HG02798 (cell line): ENCODE data around the gene COL23A1.
"Not testable (repeated sequence)": the region's sequence is repeated elsewhere in the genome, so short reads cannot be mapped to it uniquely, and the experiment has no call there.

Source experiments
- ATAC-seq: cut with Tn5 transposase; IDR thresholded peaks from one replicate; pipeline ENCODE4 v1.9.1; 2021; ENCODE audit warnings: mild to moderate bottlenecking; ENCODE audit not compliant: unreplicated experiment, poor library complexity

Gene COL23A1

DNA sequence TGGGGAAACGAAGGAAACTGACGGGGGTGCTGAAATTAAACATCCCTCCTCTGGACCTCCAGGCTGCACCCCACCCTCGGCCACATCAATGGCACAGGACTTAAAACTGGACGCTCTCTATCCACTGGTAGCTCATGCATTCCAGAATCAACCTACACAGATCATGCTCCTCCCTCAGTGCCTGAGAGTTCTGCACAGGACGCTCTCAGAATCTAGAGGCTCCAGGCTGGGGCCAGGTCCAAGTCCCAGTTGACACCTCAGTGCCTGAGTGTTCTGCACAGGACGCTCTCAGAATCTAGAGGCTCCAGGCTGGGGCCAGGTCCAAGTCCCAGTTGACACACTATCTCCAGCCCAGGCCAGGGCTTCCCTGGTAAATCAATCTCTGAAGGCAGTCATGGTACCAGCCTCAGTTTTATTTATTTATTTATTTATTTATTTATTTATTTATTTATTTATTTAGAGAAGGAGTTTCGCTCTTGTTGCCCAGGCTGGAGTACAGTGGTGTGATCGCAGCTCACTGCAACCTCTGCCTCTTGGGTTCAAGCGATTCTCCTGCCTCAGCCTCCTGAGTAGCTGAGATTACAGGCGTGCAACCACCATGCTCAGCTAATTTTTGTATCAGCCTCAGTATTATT, 103.2 kb downstream of the COL23A1 start:
- ATAC-seq = not testable (repeated sequence)

- ATAC-seq = no peak
Observed at GRCh38 chr5:178486239-178486641, 104.0 kb downstream of the COL23A1 start.

DNA sequence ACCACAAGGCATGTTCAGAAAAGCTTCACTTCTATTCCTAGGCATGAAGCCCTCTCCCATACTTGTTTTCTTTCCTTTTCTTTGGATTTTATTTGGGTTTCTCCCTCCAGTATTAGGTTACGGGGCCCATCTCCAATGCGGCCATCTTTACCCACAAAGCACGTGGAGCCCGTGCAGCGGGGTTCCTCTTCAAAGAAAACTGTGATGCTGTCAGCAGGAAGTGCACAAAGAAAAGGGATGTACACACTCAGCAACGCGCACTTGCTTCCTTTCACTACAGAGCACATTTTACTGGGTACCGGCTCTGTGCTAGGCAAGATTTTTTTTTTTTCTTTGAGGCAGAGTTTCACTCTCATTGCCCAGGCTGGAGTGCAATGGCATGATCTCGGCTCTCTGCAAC, 106.6 kb downstream of the COL23A1 start:
- ATAC-seq = no peak

DNA sequence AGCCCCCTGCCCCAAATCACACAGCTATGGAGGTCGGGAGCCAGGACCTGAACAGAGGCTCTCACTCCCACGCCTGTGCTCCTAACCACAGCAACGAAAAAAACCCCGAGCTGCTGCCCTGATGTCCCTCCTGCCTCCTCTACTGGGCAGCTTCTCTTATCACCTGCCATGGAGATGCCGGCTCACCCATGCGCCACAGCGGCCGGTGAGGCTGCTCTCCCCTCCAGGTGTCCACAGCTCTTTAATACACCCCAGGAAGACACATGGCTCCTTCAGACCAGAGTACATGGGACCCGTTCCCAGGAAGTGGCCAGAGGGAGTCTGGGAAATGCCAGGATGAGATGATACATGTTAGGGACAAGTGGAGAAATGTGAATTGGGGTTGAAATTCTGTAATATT, 110.9 kb downstream of the COL23A1 start:
- ATAC-seq = no peak

- no peak for ATAC-seq
Observed at GRCh38 chr5:178478370-178478769, 111.8 kb downstream of the COL23A1 start.

- no peak for ATAC-seq
Observed at GRCh38 chr5:178477802-178478201, 112.4 kb downstream of the COL23A1 start.

GRCh38 chr5:178476972-178477754, 113.0 kb downstream of the COL23A1 start:
- ATAC-seq = no peak

- ATAC-seq = no peak
Observed at GRCh38 chr5:178476531-178476930, 113.7 kb downstream of the COL23A1 start.

- ATAC-seq = no peak
Observed at GRCh38 chr5:178475422-178475821, 114.8 kb downstream of the COL23A1 start.

- ATAC-seq = no peak
Observed at GRCh38 chr5:178474562-178475184, 115.5 kb downstream of the COL23A1 start.

GRCh38 chr5:178473854-178474253, 116.3 kb downstream of the COL23A1 start:
- no peak for ATAC-seq

- no peak for ATAC-seq
Observed at GRCh38 chr5:178472138-178472537, 118.1 kb downstream of the COL23A1 start.

DNA sequence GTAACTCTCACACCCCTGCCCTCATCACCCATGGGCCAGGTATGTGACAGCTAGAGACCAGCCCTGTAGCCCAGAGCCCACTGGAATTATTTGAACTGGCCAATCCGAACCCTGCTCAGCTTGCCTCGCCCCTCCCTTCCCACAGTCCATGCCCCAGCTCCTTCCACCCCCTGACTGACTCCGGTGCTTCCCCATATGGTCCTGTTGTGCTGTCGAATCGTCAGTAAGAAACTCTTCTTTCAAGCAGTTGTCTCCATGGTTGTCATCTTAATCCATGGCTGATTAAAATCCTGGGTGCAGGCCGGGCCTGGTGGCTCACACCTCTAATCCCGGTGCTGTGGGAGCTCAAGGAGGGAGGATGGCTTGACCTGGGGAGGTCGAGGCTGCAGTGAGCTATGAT, 118.5 kb downstream of the COL23A1 start:
- no peak for ATAC-seq

DNA sequence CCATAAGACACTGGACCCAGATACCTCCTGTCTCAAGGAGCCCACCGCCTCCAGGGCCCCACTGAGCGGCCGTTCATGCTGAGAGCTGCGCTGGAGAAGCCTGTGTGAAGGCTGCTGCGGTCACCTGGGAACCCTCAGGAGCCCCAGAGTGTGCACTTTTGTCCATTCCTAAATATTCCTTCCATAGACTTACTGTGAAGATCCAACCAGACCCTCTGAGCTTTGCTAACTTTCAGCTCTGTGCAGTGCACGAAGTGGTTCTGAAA, 119.5 kb downstream of the COL23A1 start:
- ATAC-seq = no peak

GRCh38 chr5:178469975-178470759, 120.0 kb downstream of the COL23A1 start:
- no peak for ATAC-seq

DNA sequence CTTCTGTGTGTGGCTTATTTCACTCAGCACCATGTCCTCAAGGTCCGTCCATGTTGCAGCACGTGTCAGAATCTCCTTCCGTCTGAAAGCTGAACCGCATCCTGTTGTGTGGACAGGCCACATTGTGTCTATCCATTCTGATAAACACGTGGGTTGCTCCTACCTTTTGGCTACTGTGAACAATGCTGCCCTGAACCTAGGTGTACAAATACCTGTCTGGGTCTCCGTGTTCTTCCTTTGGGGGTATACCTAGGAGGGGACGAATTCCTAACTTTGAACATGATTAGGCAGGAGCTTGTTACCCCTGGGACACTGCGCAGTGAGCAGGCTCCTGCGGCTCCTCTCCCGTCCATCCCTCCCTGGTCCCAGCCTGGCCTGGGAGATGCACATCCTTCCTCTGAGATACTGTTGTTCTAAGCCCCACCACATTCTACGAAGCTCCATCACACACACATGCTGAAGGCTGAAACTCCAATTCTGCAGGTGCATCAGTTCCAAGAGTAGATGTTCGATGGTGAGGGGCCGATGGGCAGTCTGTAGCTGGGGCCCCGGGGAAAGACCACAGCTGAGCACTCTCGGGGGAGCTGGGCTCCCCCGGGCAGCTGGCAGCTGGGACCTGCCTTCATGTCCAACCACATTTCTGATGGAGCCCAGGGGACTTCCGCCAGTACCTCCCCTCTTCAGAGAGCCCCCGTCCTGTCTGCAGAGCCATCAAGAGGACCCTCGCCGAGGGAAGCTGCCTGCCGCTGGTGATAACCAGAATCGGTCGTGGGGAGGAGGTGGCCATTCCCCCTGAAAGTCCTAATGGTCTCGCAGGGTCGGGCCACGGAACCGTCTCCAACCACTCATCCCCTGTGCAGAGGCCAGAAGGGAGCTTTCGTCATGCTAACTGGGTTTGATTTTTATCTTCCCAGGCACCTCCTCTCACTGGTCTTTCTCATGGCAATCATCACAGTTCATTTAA, 120.9 kb downstream of the COL23A1 start:
- no peak for ATAC-seq

DNA sequence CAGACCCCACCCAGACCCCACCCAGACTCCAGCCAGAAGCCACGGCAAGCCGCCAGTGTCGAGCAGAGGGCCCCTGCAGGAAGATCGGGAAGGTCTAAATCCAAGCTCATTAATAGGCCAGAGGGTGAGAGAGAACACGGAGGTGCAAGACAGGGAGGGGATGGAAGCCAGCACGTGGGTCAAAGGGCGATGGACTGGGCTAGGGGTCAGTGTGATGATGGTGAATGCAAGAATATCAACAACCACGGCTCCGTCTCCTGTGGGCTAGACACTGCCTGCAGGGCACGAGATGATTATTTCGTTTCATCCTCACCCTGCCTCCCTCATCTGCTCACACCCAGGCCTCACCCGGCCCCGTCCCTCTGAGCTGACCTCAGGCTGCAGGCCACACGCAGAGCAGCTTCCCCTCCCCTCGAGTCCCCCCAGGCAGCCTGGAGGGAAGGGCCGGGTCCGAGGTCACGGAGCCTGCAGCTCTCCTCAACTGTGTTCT, 122.0 kb downstream of the COL23A1 start:
- ATAC-seq = no peak

- no peak for ATAC-seq
Observed at GRCh38 chr5:178467568-178468195, 122.5 kb downstream of the COL23A1 start.

DNA sequence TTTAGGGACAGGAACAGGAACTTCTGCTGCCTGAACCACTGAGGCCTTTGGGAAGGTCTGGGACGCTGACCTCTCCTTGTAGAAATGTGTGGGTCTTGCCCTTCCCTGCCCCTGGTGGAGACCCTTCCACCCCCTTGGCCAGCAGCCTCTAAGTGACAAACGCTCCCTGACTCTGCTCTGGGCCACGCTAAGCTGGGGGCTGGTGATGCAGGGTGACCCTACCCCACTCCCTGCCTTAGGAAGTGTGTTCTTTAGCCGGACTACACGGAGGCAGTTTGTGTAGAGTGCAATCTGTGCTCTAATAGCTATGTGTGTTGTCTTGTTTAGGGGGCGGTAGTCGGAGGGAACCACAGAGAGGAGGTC, 123.0 kb downstream of the COL23A1 start:
- no peak for ATAC-seq
